Prostate gland (tissue), 2 donors: Measurements from ENCODE around the gene PSMA2.

ENCODE experiments used
- POLR2A ChIP-seq: fragments of 450-650 bp; IDR thresholded peaks from one replicate; pipeline ENCODE4 v1.6.1; 2016; ENCODE audit warnings: antibody characterized with exemption, mild to moderate bottlenecking
- POLR2AphosphoS5 ChIP-seq: sonication (generic); formaldehyde crosslinking; IDR thresholded peaks from one replicate; pipeline ENCODE4 v1.6.1; 2017; ENCODE audit warnings: antibody characterized with exemption
- TF ChIP-seq, protein P1 (sequence below), 4 experiments: fragments of 200-600 bp in 2 of 4; fragments of 450-650 bp in 2 of 4; sonication (generic) in 2 of 4; IDR thresholded peaks; 1 replicate in 3 of 4; 2 replicates in 1 of 4; pipeline ENCODE4 v1.5.1; 2016 to 2019; ENCODE audit warnings: antibody characterized with exemption in 4 of 4, mild to moderate bottlenecking in 2 of 4, moderate library complexity in 2 of 4

DNA sequence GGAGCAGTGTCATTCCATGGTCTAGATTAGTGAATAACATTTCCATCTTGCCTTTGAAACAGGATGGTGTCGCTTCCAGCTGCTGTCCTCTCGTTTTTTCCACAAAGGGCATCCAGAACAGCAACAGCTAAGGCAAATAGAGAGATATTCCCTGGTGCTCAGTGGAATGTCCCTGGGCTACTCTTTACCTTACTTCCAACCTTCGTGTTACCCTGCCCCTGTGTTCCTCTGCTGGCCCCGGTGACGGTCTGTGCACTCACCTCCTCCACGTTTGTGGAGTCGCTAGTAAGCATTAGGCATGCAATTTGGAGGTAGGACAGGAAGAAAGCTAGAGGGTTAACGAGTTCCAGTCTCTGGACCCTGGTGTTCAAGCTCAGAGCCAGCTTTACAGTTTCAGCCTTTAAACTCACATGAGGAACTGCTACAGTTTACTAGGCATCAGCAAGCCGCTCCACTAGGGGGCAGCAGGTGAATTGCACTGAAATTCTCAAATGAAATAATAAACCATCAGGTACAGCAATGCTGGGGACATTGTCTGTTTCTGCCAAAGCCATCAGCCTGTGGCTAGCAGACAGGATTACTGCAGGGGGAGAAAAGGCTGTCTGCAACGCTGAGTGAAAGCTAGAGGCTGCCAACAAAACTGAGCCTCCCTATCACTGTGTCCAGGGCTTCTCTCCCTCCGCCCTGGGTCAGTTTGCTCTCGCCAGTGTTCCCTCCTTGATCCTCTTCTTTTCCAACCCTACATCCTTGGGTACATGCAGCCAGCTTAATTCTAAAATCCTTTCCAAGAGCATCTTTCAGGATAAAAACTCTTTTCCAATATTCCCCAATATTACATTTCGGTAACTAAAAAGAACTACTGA is 9.2 kb upstream of the PSMA2 start:
- TF ChIP-seq, protein P1, sequence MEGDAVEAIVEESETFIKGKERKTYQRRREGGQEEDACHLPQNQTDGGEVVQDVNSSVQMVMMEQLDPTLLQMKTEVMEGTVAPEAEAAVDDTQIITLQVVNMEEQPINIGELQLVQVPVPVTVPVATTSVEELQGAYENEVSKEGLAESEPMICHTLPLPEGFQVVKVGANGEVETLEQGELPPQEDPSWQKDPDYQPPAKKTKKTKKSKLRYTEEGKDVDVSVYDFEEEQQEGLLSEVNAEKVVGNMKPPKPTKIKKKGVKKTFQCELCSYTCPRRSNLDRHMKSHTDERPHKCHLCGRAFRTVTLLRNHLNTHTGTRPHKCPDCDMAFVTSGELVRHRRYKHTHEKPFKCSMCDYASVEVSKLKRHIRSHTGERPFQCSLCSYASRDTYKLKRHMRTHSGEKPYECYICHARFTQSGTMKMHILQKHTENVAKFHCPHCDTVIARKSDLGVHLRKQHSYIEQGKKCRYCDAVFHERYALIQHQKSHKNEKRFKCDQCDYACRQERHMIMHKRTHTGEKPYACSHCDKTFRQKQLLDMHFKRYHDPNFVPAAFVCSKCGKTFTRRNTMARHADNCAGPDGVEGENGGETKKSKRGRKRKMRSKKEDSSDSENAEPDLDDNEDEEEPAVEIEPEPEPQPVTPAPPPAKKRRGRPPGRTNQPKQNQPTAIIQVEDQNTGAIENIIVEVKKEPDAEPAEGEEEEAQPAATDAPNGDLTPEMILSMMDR (IDR thresholded peaks at IDR 0.05): peak; percentile 43 to 83 (median 78)
- no peak for TF ChIP-seq POLR2A
- peak; percentile 70 for TF ChIP-seq POLR2AphosphoS5
